Measurements from ENCODE around the gene PPP2CA. TPM values are rescaled to one million over a fixed set of nuclear protein-coding genes. Genes with fewer than 3 reads are reported as not detected.
"Not testable (repeated sequence)": the region's sequence is repeated elsewhere in the genome, so short reads cannot be mapped to it uniquely, and the experiment has no call there.

The PPP2CA gene
- total RNA-seq, 1 experiment from 2014 or later: 178 TPM

GRCh38 chr5:134257176-134257575 lies 31.3 kb upstream of the PPP2CA start:
- H3K27me3 Mint-ChIP-seq (ENCODE audit: low read depth): peaks cover 8% of the 10 kb centered on the region
- no peak for DNase-seq (ENCODE audit: low spot score)
- no peak for ATAC-seq

GRCh38 chr5:134255418-134256150 lies 29.7 kb upstream of the PPP2CA start:
- ChIA-PET POLR2A (interaction anchor here (0.5 kb wide), 1 partner anchor 594 kb away, joined by 5 read pairs; no protein-coding TSS in a partner anchor), CTCF (no interaction called here)
- no peak for ATAC-seq
- Mint-ChIP-seq H3K9me3 (0 out of 2 replicates have a peak, but pooled peaks cover 3% of the 10 kb centered on the region), H3K4me1 (no peaks in the 10 kb centered on the region), H3K36me3 (no peaks in the 10 kb centered on the region), H3K27ac (no peak overlapping the region), H3K27me3 (ENCODE audit: low read depth) (peaks cover 8% of the 10 kb centered on the region), H3K4me3 (no peak overlapping the region)
- DNase-seq (ENCODE audit: low spot score): no peak
- TF ChIP-seq JUN (CRISPR knock-in tag; IDR thresholded peaks at IDR 0.05): no peak
- TF ChIP-seq SOX15 (CRISPR knock-in tag; IDR thresholded peaks at IDR 0.05): no peak
- TF ChIP-seq ZNF281 (CRISPR knock-in tag; IDR thresholded peaks at IDR 0.05): no peak
- no peak for TF ChIP-seq CDX4 (CRISPR knock-in tag; IDR thresholded peaks at IDR 0.05; ENCODE audit: borderline replicate concordance)
- TF ChIP-seq ERG (CRISPR knock-in tag; IDR thresholded peaks at IDR 0.05): no peak
- TF ChIP-seq GTF2I (CRISPR knock-in tag; conservative IDR thresholded peaks at IDR 0.05): no peak
- no peak for TF ChIP-seq RELA (CRISPR knock-in tag; IDR thresholded peaks at IDR 0.05; ENCODE audit: borderline replicate concordance)
- TF ChIP-seq ZBTB21 (CRISPR knock-in tag; IDR thresholded peaks at IDR 0.05; ENCODE audit: borderline replicate concordance): no peak
- TF ChIP-seq KAT7 (CRISPR knock-in tag; IDR thresholded peaks at IDR 0.05; ENCODE audit: borderline replicate concordance): no peak

More at GRCh38 chr5:134257176-134257575, 31.3 kb upstream of the PPP2CA start:
- Mint-ChIP-seq H3K36me3 (peaks cover 9% of the 10 kb centered on the region), H3K4me3 (no peak overlapping the region), H3K9me3 (peaks cover 15% of the 10 kb centered on the region), H3K4me1 (no peaks in the 10 kb centered on the region), H3K27ac (no peak overlapping the region)
- TF ChIP-seq USF1 (CRISPR knock-in tag; IDR thresholded peaks at IDR 0.05): no peak
- no peak for TF ChIP-seq AR (CRISPR knock-in tag; IDR thresholded peaks at IDR 0.05)
- TF ChIP-seq SMAD4 (CRISPR knock-in tag; IDR thresholded peaks at IDR 0.05): no peak
- no peak for TF ChIP-seq ESRRA (CRISPR knock-in tag; IDR thresholded peaks at IDR 0.05; ENCODE audit: borderline replicate concordance)
- TF ChIP-seq ATF1 (CRISPR knock-in tag; IDR thresholded peaks at IDR 0.05): no peak
- TF ChIP-seq ZNF416 (CRISPR knock-in tag; IDR thresholded peaks at IDR 0.05): no peak
- TF ChIP-seq CBFB (CRISPR knock-in tag; IDR thresholded peaks at IDR 0.05; ENCODE audit: low read depth): no peak
- ChIA-PET POLR2A (no interaction called here), CTCF (no interaction called here)

GRCh38 chr5:134253368-134254153 lies 27.7 kb upstream of the PPP2CA start:
- H3K27ac Mint-ChIP-seq; H3K9me3 Mint-ChIP-seq; DNase-seq (ENCODE audit: low spot score); ATAC-seq; CTCF ChIA-PET; H3K4me1 Mint-ChIP-seq; H3K36me3 Mint-ChIP-seq; H3K4me3 Mint-ChIP-seq; H3K27me3 Mint-ChIP-seq (ENCODE audit: low read depth): not testable (repeated sequence)
- POLR2A ChIA-PET: interaction anchor here (0.6 kb wide), 1 partner anchor 44 kb away, joined by 3 read pairs; no protein-coding TSS in a partner anchor

Measured in WTC11 (cell line).